Heart left ventricle (tissue), 13 donors: ENCODE measurements around the gene WFS1.

ENCODE experiments used
- POLR2A ChIP-seq, 2 donors: fragments of 450-650 bp; IDR thresholded peaks; one replicate each; pipeline ENCODE4 v1.6.1; 2017; ENCODE audit warnings: antibody characterized with exemption in 2 of 2, mild to moderate bottlenecking in 2 of 2, moderate library complexity in 2 of 2
- TF ChIP-seq, protein P1 (sequence below), 12 donors: fragments of 200-600 bp; sonication (generic) in 4 of 12; IDR thresholded peaks; one replicate each; pipeline versions ENCODE4 v1.5.0 to v1.8.0; 2018 to 2022; ENCODE audit warnings: antibody characterized with exemption in 12 of 12, mild to moderate bottlenecking in 5 of 12
- donor health status: ischemic (EF 13 %, LVEDD 7.1; RV severe dilation, severe dysfunction).
- donor health status: DM: no; HTN: yes; CAD: no.
- donor health status: DM: no; HTN: no; CAD: no.
- donor health status: ischemic (EF 25% LVEDD 6.9; RV normal size, moderate dysfunction).
- donor health status: ischemic (EF 25% LVEDD 5.7; RV mildly dilated, moderate dysfunction).
- donor health status: ischemic (EF 35%, LVEDD 5.7; RV mildly dilated, moderate dysfunction).
- donor health status: nonischemic (EF 11% LVEDD 7.7; RV severe dilation, severe dysfunction).
- donor health status: DM: yes; HTN: yes; CAD: no.
- donor health status: PGD.
- donor health status: ischemic (EF 29% LVEDD 5.4; RV normal size, mild dysfunction).
- donor health status: nonischemic (EF 23%, LVEDD 6.1; RV moderate dilation, normal function).

DNA sequence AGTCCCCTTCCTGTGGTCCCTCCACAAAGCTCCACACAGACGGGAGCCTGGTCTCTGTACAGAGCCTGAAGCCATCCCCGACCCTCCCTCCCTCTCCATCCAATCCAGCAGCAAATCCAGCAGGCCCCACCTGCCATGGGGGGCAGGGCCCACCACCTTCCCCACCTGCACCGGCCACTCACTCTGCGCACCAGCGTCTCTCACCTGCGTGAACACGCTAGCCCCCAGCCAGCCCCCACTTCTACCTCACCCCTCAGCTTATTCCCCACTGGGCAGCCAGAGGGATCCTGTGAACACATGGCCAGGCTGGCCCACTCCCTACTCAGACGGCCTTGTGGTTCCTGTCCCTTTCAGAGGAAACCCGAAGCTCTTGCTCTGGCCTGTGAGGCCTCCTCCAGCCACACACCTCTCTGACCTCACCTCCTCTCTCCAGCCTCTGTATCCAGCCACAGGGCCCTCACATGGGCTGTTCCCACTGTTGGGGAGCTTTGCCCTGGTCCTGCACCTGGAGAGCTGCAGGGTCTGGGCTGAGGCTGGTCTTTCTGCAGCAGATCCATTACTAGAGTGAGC is 70.9 kb downstream of the WFS1 start:
- TF ChIP-seq, protein P1, sequence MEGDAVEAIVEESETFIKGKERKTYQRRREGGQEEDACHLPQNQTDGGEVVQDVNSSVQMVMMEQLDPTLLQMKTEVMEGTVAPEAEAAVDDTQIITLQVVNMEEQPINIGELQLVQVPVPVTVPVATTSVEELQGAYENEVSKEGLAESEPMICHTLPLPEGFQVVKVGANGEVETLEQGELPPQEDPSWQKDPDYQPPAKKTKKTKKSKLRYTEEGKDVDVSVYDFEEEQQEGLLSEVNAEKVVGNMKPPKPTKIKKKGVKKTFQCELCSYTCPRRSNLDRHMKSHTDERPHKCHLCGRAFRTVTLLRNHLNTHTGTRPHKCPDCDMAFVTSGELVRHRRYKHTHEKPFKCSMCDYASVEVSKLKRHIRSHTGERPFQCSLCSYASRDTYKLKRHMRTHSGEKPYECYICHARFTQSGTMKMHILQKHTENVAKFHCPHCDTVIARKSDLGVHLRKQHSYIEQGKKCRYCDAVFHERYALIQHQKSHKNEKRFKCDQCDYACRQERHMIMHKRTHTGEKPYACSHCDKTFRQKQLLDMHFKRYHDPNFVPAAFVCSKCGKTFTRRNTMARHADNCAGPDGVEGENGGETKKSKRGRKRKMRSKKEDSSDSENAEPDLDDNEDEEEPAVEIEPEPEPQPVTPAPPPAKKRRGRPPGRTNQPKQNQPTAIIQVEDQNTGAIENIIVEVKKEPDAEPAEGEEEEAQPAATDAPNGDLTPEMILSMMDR (IDR thresholded peaks at IDR 0.05), result no peak
- no peak for TF ChIP-seq POLR2A (IDR thresholded peaks at IDR 0.05)
